SK-N-MC (cell line): ENCODE results near the gene PDE6G.

Source experiments
- EZH2 ChIP-seq: fragments of 200-600 bp; sonication (generic); IDR thresholded peaks from one replicate; pipeline ENCODE4 v1.6.1; 2017; ENCODE audit warnings: antibody characterized with exemption
- POLR2AphosphoS5 ChIP-seq: IDR thresholded peaks from 2 replicates; pipeline ENCODE4 v1.6.1; 2012; ENCODE audit warnings: mild to moderate bottlenecking, low read depth, low read length, borderline replicate concordance

DNA sequence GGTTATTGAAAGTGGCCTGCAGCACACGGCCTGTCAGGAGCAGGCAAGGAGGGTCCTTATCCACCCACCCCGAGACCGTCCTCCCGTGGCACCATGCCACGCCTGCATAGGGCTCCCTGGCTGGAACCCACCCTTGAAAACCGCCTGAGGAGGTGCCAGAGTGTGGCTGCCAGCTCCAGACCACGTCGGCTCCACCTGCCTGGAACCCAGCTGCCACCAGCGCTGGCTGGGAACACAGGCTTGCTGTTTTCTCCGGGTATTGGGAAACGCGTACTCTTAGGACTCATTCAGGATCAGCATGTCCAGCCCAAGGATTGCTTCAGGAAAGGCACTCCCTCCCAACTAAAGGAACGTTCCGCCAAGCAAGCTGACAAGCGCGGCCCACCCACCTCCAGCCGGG is 20.6 kb upstream of the PDE6G start:
- TF ChIP-seq EZH2 (no peak), POLR2AphosphoS5 (no peak)
